ENCODE data around the gene DPYSL4.

GRCh38 chr10:132184816-132185593 is 1.7 kb upstream of the DPYSL4 start:
- no peak for TF ChIP-seq CTCF (conservative IDR thresholded peaks at IDR 0.05; ENCODE audit: low read depth, low read length)
- no peak for TF ChIP-seq POLR2A (IDR thresholded peaks at IDR 0.05; ENCODE audit: low read depth, low read length)
- no peak for TF ChIP-seq SMC3 (IDR thresholded peaks at IDR 0.05; ENCODE audit: low read depth, low read length)
- TF ChIP-seq USF2 (IDR thresholded peaks at IDR 0.05; ENCODE audit: low read depth, low read length): no peak
- no peak for TF ChIP-seq RAD21 (IDR thresholded peaks at IDR 0.05; ENCODE audit: low read length)
- TF ChIP-seq RCOR1 (IDR thresholded peaks at IDR 0.05; ENCODE audit: insufficient replicate concordance, low read length): no peak
- TF ChIP-seq BHLHE40 (IDR thresholded peaks at IDR 0.05; ENCODE audit: low read depth, low read length): no peak
- no peak for TF ChIP-seq CEBPB (IDR thresholded peaks at IDR 0.05; ENCODE audit: low read depth, low read length)
- no peak for TF ChIP-seq MAZ (IDR thresholded peaks at IDR 0.05; ENCODE audit: borderline replicate concordance, low read depth, low read length)

All from IMR-90 (cell line).